Smooth muscle cell (in vitro differentiated cells): Measurements from ENCODE around the gene PODXL2. TPM values are rescaled to one million over a fixed set of nuclear protein-coding genes. Genes with fewer than 3 reads are reported as not detected.

Source experiments
- DNase-seq: peaks from one replicate; lab custom pipeline; 2025; ENCODE audit not compliant: unreplicated experiment; lab: John Stamatoyannopoulos, UW
- H2AFZ ChIP-seq: fragments of 200-600 bp; sonication (generic); 2 replicates; pipeline ENCODE4 v1.6.0; 2016; ENCODE audit warnings: antibody characterized with exemption, low read depth, mild to moderate bottlenecking
- H3F3A ChIP-seq: fragments of 200-600 bp; sonication (generic); 2 replicates; pipeline ENCODE4 v1.6.0; 2017; ENCODE audit warnings: antibody characterized with exemption, low read depth
- H3K27ac ChIP-seq: fragments of 200-600 bp; sonication (generic); 2 replicates; pipeline ENCODE4 v1.5.1; 2016; ENCODE audit warnings: low read depth, mild to moderate bottlenecking
- H3K27me3 ChIP-seq: fragments of 200-600 bp; sonication (generic); 2 replicates; pipeline ENCODE4 v1.6.1; 2016; ENCODE audit warnings: low read depth, mild to moderate bottlenecking
- H3K36me3 ChIP-seq: fragments of 200-600 bp; sonication (generic); 2 replicates; pipeline ENCODE4 v1.5.1; 2016; ENCODE audit warnings: low read depth
- H3K4me1 ChIP-seq: fragments of 200-600 bp; sonication (generic); 2 replicates; pipeline ENCODE4 v1.5.1; 2016; ENCODE audit warnings: low read depth
- H3K4me2 ChIP-seq: fragments of 200-600 bp; sonication (generic); 2 replicates; pipeline ENCODE4 v1.6.0; 2016; ENCODE audit warnings: mild to moderate bottlenecking
- H3K4me3 ChIP-seq: fragments of 200-600 bp; sonication (generic); 2 replicates; pipeline ENCODE4 v1.5.1; 2016; ENCODE audit warnings: mild to moderate bottlenecking
- H3K79me2 ChIP-seq: fragments of 200-600 bp; sonication (generic); 2 replicates; pipeline ENCODE4 v1.6.0; 2016; ENCODE audit warnings: low read depth, mild to moderate bottlenecking
- H3K9ac ChIP-seq: fragments of 200-600 bp; sonication (generic); 2 replicates; pipeline ENCODE4 v1.6.0; 2016; ENCODE audit warnings: low read depth
- H3K9me3 ChIP-seq: fragments of 200-600 bp; sonication (generic); replicated peaks from 2 replicates; pipeline ENCODE4 v1.5.1; 2016; ENCODE audit warnings: low read depth
- H4K20me1 ChIP-seq: fragments of 200-600 bp; sonication (generic); 2 replicates; pipeline ENCODE4 v1.6.0; 2016; ENCODE audit warnings: low read depth
- CTCF ChIP-seq: fragments of 200-600 bp; sonication (generic); IDR thresholded peaks from 2 replicates; pipeline ENCODE4 v1.5.1; 2017; ENCODE audit warnings: borderline replicate concordance, mild to moderate bottlenecking, antibody characterized with exemption; ENCODE audit not compliant: insufficient read depth, poor library complexity, severe bottlenecking
- WGBS: methylation state at CpG from one replicate; pipeline ENCODE4 v1.1.7; 2016; ENCODE audit warnings: low lambda C conversion rate; 5-methylcytosine and 5-hydroxymethylcytosine counted together
- polyA plus RNA-seq: library from polyadenylated mRNA; unstranded; fragments of >200 nt; fragmentation: Nextera tagmentation; extraction: Ambion mirVana; gene quantifications from 2 replicates; pipeline ENCODE4 v1.2.1, GENCODE V29; 2016
- total RNA-seq: library from RNA; depleted of rRNA; stranded (reverse); fragments of >200 nt; gene quantifications from 2 replicates; pipeline ENCODE4 v1.2.3, GENCODE V29; 2014

The PODXL2 gene
- total and polyA plus RNA-seq, 2 experiments from 2014 or later: 4.1 to 9.7 TPM

GRCh38 chr3:127690823-127691452 is 62.0 kb downstream of the PODXL2 start:
- Histone ChIP-seq H3K36me3 (no peaks in the 10 kb centered on the region), H3K27ac (peak overlapping the region; percentile 19), H3K9ac (no peak overlapping the region)

GRCh38 chr3:127691489-127691888 is 62.5 kb downstream of the PODXL2 start:
- H3K9ac ChIP-seq: no peak overlapping the region

More at GRCh38 chr3:127690823-127691452, 62.0 kb downstream of the PODXL2 start:
- H3K79me2 ChIP-seq: no peaks in the 10 kb centered on the region
- no peak for DNase-seq
- H3K4me2 ChIP-seq: peak overlapping the region; percentile 3
- no peaks in the 10 kb centered on the region for H3K27me3 ChIP-seq
- peaks cover 20% of the 10 kb centered on the region for H3K4me1 ChIP-seq
- no peak overlapping the region for H3K4me3 ChIP-seq
- peak; percentile 58 for TF ChIP-seq CTCF
- H3K9me3 ChIP-seq: no peaks in the 10 kb centered on the region
- no peaks in the 10 kb centered on the region for H4K20me1 ChIP-seq
- WGBS: 86% methylated on average over 4 of the region's 4 CpGs
- H2AFZ ChIP-seq: no peak overlapping the region
- H3F3A ChIP-seq: no peaks in the 10 kb centered on the region

GRCh38 chr3:127691974-127692373 is 63.0 kb downstream of the PODXL2 start:
- no peak for DNase-seq
- no peak for TF ChIP-seq CTCF
- 95% methylated on average over 6 of the region's 6 CpGs for WGBS
- H2AFZ ChIP-seq: no peak overlapping the region
- H3K79me2 ChIP-seq: no peaks in the 10 kb centered on the region
- peaks cover 2% of the 10 kb centered on the region for H3F3A ChIP-seq
- H3K4me1 ChIP-seq: peaks cover 20% of the 10 kb centered on the region
- no peak overlapping the region for H3K4me2 ChIP-seq
- H3K27me3 ChIP-seq: no peaks in the 10 kb centered on the region
- no peak overlapping the region for H3K9ac ChIP-seq
- H3K9me3 ChIP-seq: no peaks in the 10 kb centered on the region
- no peaks in the 10 kb centered on the region for H4K20me1 ChIP-seq
- H3K4me3 ChIP-seq: no peak overlapping the region
- no peak overlapping the region for H3K27ac ChIP-seq
- no peaks in the 10 kb centered on the region for H3K36me3 ChIP-seq

More at GRCh38 chr3:127691489-127691888, 62.5 kb downstream of the PODXL2 start:
- H3K4me3 ChIP-seq: no peak overlapping the region
- H3K9me3 ChIP-seq: no peaks in the 10 kb centered on the region
- no peaks in the 10 kb centered on the region for H4K20me1 ChIP-seq
- peaks cover 20% of the 10 kb centered on the region for H3K4me1 ChIP-seq
- H3K27ac ChIP-seq: no peak overlapping the region
- no peaks in the 10 kb centered on the region for H3F3A ChIP-seq
- no peaks in the 10 kb centered on the region for H3K79me2 ChIP-seq
- no peak for TF ChIP-seq CTCF
- H2AFZ ChIP-seq: no peak overlapping the region
- H3K4me2 ChIP-seq: no peak overlapping the region
- no peaks in the 10 kb centered on the region for H3K27me3 ChIP-seq
- DNase-seq: no peak
- no peaks in the 10 kb centered on the region for H3K36me3 ChIP-seq
- 97% methylated on average over 8 of the region's 8 CpGs for WGBS
